Psoas muscle (tissue), 8 donors: ENCODE measurements around the gene CPT2. TPM values are rescaled to one million over a fixed set of nuclear protein-coding genes. Genes with fewer than 3 reads are reported as not detected.

Experiments
- ATAC-seq, 4 donors: fragments of 200-7000 bp; cut with Tn5 transposase; one replicate each; pipeline ENCODE4 v1.9.1; 2020; ENCODE audit warnings: moderate library complexity in 3 of 4, mild to moderate bottlenecking in 2 of 4
- DNase-seq, 2 donors: peaks; one replicate each; pipeline ENCODE4 v3.0.0-alpha.2; 2020
- H3K27ac ChIP-seq: fragments of 200-600 bp; one replicate; pipeline ENCODE4 v1.8.0; 2022
- H3K27me3 ChIP-seq, 3 donors: fragments of 200-600 bp in 1 of 3; one replicate each; pipeline versions ENCODE4 v1.6.1 to v1.8.0; 2013 to 2022; ENCODE audit warnings: low read length in 2 of 3, mild to moderate bottlenecking in 2 of 3, moderate library complexity in 1 of 3; ENCODE audit not compliant: insufficient read depth in 3 of 3
- H3K36me3 ChIP-seq, 2 donors: fragments of 200-600 bp in 1 of 2; one replicate each; pipeline versions ENCODE4 v1.6.1 to v1.8.0; 2013 to 2022; ENCODE audit warnings: low read depth in 1 of 2, mild to moderate bottlenecking in 1 of 2, moderate library complexity in 1 of 2; ENCODE audit not compliant: insufficient read depth in 1 of 2
- H3K4me1 ChIP-seq: fragments of 200-600 bp; one replicate; pipeline ENCODE4 v1.8.0; 2022
- H3K4me3 ChIP-seq: fragments of 200-600 bp; one replicate; pipeline ENCODE4 v1.8.0; 2022; ENCODE audit warnings: mild to moderate bottlenecking
- H3K9me3 ChIP-seq: fragments of 200-600 bp; one replicate; pipeline ENCODE4 v1.8.0; 2022
- CTCF ChIP-seq: fragments of 200-600 bp; IDR thresholded peaks from one replicate; pipeline ENCODE4 v1.8.0; 2022; ENCODE audit warnings: antibody characterized with exemption
- WGBS, 3 donors: extraction: QIAGEN DNeasy Blood & Tissue Kit; methylation state at CpG; one replicate each; pipeline versions ENCODE4 v1.1.6 to v1.1.7; 2013; 5-methylcytosine and 5-hydroxymethylcytosine counted together
- intact Hi-C, 2 donors: fragments of 100-400 bp; cut with DNase I; formaldehyde crosslinking; loops; one replicate each; pipeline versions ENCODE4 v1.11.0 to v1.14.2; 2022
- polyA plus RNA-seq, 3 donors: library from polyadenylated mRNA; stranded (reverse); fragments of 200-250 nt; gene quantifications; one replicate each; pipeline ENCODE4 v1.2.3, GENCODE V29; 2013
- total RNA-seq, 4 donors: library from RNA; stranded (reverse); fragmentation: NEBNext Ultra II Directional in 2 of 4; extraction: Animal tissue kit (Norgen Biotek cat#: 25700) in 2 of 4; gene quantifications; one replicate each; pipeline versions ENCODE4 v1.2.1 to v1.2.4, GENCODE V29; 2021 to 2023
- donor health status: healthy with polysubstance abuse.
- donor health status: DM: no; HTN: no; CAD: no; lungs with moderate emphysema.
- donor health status: Bipolar disorder and iron deficiency.
- donor health status: healthy.
- donor health status: DM: yes; HTN: yes; CAD: no.
- donor health status: DM: no; HTN: no; CAD: no.
- donor health status: DM: no; HTN: no; CAD: no.
- donor health status: DM: yes; HTN: yes; CAD: no.

CPT2 gene
- total and polyA plus RNA-seq, 7 donors: 8.1 to 31.6 (median 18.7) TPM

GRCh38 chr1:53220962-53221286 is 24.3 kb downstream of the CPT2 start:
- WGBS, 3 donors: 30 to 38% (median 33%) methylated on average over 3 of the region's 3 CpGs
- peak overlapping the region; percentile 90 for H3K4me3 ChIP-seq
- DNase-seq: no peak
- peak overlapping the region; percentile 98 for H3K27ac ChIP-seq
- no peaks in the 10 kb centered on the region for H3K27me3 ChIP-seq
- H3K9me3 ChIP-seq: no peaks in the 10 kb centered on the region
- intact Hi-C loops: loop anchor here (2.0 kb wide), 1 partner anchor 18 kb away; the partner anchor contains the start of gene MAGOH (in 2 of the 2)
- H3K36me3 ChIP-seq: peaks cover 0 to 28% of the 10 kb centered on the region in 2 donors
- no peak for ATAC-seq
- H3K4me1 ChIP-seq: peaks cover 14% of the 10 kb centered on the region
- TF ChIP-seq CTCF: no peak

- ATAC-seq: no peak
- Histone ChIP-seq H3K27ac (peak overlapping the region; percentile 83), H3K27me3 (peaks cover 0 to 6% (median 0%) of the 10 kb centered on the region in 3 donors), H3K4me3 (peak overlapping the region; percentile 90), H3K36me3 (peaks cover 13 to 39% of the 10 kb centered on the region in 2 donors), H3K4me1 (peaks cover 23% of the 10 kb centered on the region), H3K9me3 (no peaks in the 10 kb centered on the region)
- 8 to 28% (median 23%) methylated on average over 6 to 8 of the region's 8 CpGs for WGBS, 3 donors
- no peak for DNase-seq
- intact Hi-C loops: loop anchor here (2.0 to 5.0 kb wide), 2 partner anchors 17 to 40 kb away; partner anchors contain the start of genes CZIB (in 2 of the 2) and CPT2 (in 1 of the 2)
- TF ChIP-seq CTCF: no peak
Observed at GRCh38 chr1:53237638-53238037, 41.0 kb downstream of the CPT2 start.

GRCh38 chr1:53238197-53239155 is 41.9 kb downstream of the CPT2 start, which contains the start of gene MAGOH:
Gene MAGOH (minus strand): TSS chr1:53238518. CDS start chr1:53238448, 70 bp downstream.
- Histone ChIP-seq H3K9me3 (no peaks in the 10 kb centered on the region), H3K27ac (peak within 1 kb of the TSS; percentile 83), H3K4me3 (peak within 1 kb of the TSS; percentile 90), H3K36me3 (peaks cover 13 to 31% of the 10 kb centered on the region in 2 donors), H3K4me1 (peaks cover 23% of the 10 kb centered on the region), H3K27me3 (peaks cover 0 to 6% (median 0%) of the 10 kb centered on the region in 3 donors)
- intact Hi-C loops: loop anchor here (2.0 to 5.0 kb wide), 2 partner anchors 18 to 41 kb away; partner anchors contain the start of genes CZIB (in 2 of the 2) and CPT2 (in 1 of the 2)
- WGBS, 3 donors: 2 to 5% (median 5%) methylated on average over 64 of the region's 64 CpGs
- ATAC-seq: peak; percentile 97 to 99 (median 98)
- DNase-seq: peak; percentile 93 to 96
- no peak for TF ChIP-seq CTCF

- TF ChIP-seq CTCF: no peak
- intact Hi-C loops: no loop called here
- Histone ChIP-seq H3K4me1 (peaks cover 13% of the 10 kb centered on the region), H3K27ac (no peak overlapping the region), H3K9me3 (no peaks in the 10 kb centered on the region), H3K27me3 (peaks cover 0 to 14% (median 0%) of the 10 kb centered on the region in 3 donors), H3K36me3 (no peaks in the 10 kb centered on the region), H3K4me3 (no peak overlapping the region)
- ATAC-seq: no peak
- DNase-seq: no peak
- 89 to 94% (median 93%) methylated on average over 2 of the region's 2 CpGs for WGBS, 3 donors
Observed at GRCh38 chr1:53241828-53242227, 45.2 kb downstream of the CPT2 start.
